Dendritic cell treated with granulocyte-macrophage colony-stimulating factor and Interleukin-4, amounts not matched to agents 40 ng/mL and 50 ng/mL, for 4 days (primary cell): ENCODE measurements around the gene SH3RF1.

Experiments used
- H3K27ac Mint-ChIP-seq: one replicate; pipeline ENCODE4 v1.8.0; 2022; ENCODE audit warnings: mild to moderate bottlenecking, mixed read lengths
- H3K27me3 Mint-ChIP-seq: one replicate; pipeline ENCODE4 v1.8.0; 2022; ENCODE audit warnings: mild to moderate bottlenecking, mixed read lengths
- H3K36me3 Mint-ChIP-seq: one replicate; pipeline ENCODE4 v1.8.0; 2022; ENCODE audit warnings: low read depth, mixed read lengths
- H3K4me1 Mint-ChIP-seq: one replicate; pipeline ENCODE4 v1.8.0; 2022; ENCODE audit warnings: low read depth, mixed read lengths
- H3K4me3 Mint-ChIP-seq: one replicate; pipeline ENCODE4 v1.8.0; 2022; ENCODE audit warnings: mild to moderate bottlenecking, moderate library complexity, mixed read lengths
- H3K9me3 Mint-ChIP-seq: one replicate; pipeline ENCODE4 v1.8.0; 2022; ENCODE audit warnings: mixed read lengths
- intact Hi-C: fragments of 100-400 bp; cut with micrococcal nuclease; formaldehyde crosslinking; loops from one replicate; pipeline ENCODE4 v1.15.0; 2022

SH3RF1 gene

DNA sequence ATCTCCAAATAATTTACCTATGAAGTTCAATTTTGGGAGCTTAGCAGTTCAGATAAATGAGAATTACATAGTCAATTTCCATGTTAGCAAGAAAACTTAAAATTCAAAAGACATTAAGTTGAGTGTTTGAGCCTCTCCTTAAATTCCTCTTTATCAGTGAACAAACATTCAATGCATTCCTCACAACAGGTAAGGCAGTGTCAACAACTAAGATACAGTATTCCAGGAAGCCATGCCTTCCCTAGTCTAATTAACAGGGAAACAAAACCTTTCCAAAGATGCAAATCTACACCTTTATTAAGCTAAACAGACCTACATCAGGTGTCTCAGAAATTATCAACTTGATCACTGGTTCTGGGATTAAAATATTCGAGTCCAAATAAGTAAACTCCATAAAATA is 3.7 kb downstream of the SH3RF1 start:
- H3K27ac Mint-ChIP-seq: no peak overlapping the region
- H3K9me3 Mint-ChIP-seq: no peaks in the 10 kb centered on the region
- H3K4me3 Mint-ChIP-seq: no peak overlapping the region
- peaks cover 29% of the 10 kb centered on the region for H3K4me1 Mint-ChIP-seq
- no peaks in the 10 kb centered on the region for H3K36me3 Mint-ChIP-seq
- intact Hi-C loops: no loop called here
- H3K27me3 Mint-ChIP-seq: peaks cover 13% of the 10 kb centered on the region

- intact Hi-C loops: no loop called here
- Mint-ChIP-seq H3K9me3 (no peaks in the 10 kb centered on the region), H3K4me3 (no peak overlapping the region), H3K27me3 (peaks cover 12% of the 10 kb centered on the region), H3K27ac (no peak overlapping the region), H3K4me1 (peaks cover 28% of the 10 kb centered on the region), H3K36me3 (no peaks in the 10 kb centered on the region)
Observed at GRCh38 chr4:169266661-169267060, 4.1 kb downstream of the SH3RF1 start.

DNA sequence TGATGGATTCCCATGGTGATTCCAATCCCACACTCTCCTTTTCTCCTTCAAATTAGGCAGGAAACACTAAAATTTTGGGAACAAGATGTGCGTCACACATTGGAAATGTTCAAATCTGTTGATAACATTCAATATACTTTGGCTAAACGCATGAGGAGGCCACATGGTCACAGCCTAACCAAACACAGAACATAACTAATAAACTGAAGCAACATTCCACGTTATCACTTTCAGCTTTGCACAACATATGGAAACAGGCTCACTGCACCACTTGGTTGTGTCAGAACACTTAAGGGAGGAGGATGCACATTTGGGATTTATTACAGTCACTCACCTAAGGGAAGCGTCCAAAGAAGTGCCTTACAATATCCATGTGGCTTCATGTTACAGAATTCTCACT is 4.7 kb downstream of the SH3RF1 start:
- Mint-ChIP-seq H3K36me3 (no peaks in the 10 kb centered on the region), H3K9me3 (no peaks in the 10 kb centered on the region), H3K4me3 (no peak overlapping the region), H3K27ac (no peak overlapping the region), H3K27me3 (peaks cover 6% of the 10 kb centered on the region), H3K4me1 (peaks cover 22% of the 10 kb centered on the region)
- intact Hi-C loops: no loop called here

DNA sequence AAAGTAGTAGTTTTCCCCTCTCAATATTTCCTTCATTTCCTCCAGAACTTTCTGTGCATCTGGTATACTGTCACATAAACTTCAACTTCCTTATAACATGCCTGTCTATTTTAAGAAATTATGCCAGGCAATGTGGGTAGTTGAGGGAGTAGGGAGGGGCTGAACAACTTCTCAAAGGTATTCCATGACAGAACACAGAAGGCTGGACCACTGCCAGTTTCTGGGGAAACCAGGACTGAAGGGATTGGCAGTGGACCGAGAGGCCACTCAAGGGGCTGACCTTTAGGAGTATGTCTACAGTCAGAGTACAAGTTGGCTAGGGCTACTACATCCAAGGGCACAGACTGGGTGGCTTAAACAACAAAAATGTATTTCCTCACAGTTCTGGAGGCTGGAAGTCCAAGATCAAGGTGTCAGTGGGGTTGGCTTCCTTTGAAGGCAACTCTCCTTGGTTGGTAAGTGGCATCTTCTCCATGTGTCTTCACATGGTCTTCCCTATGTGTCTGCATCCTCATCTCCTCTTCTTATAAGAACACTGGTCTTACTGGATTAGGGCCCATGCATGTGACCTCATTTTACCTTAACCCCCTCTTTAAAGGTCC is 6.9 kb downstream of the SH3RF1 start:
- peaks cover 3% of the 10 kb centered on the region for H3K27me3 Mint-ChIP-seq
- no peak overlapping the region for H3K4me3 Mint-ChIP-seq
- no peak overlapping the region for H3K27ac Mint-ChIP-seq
- H3K9me3 Mint-ChIP-seq: no peaks in the 10 kb centered on the region
- intact Hi-C loops: no loop called here
- H3K4me1 Mint-ChIP-seq: peaks cover 15% of the 10 kb centered on the region
- no peaks in the 10 kb centered on the region for H3K36me3 Mint-ChIP-seq

DNA sequence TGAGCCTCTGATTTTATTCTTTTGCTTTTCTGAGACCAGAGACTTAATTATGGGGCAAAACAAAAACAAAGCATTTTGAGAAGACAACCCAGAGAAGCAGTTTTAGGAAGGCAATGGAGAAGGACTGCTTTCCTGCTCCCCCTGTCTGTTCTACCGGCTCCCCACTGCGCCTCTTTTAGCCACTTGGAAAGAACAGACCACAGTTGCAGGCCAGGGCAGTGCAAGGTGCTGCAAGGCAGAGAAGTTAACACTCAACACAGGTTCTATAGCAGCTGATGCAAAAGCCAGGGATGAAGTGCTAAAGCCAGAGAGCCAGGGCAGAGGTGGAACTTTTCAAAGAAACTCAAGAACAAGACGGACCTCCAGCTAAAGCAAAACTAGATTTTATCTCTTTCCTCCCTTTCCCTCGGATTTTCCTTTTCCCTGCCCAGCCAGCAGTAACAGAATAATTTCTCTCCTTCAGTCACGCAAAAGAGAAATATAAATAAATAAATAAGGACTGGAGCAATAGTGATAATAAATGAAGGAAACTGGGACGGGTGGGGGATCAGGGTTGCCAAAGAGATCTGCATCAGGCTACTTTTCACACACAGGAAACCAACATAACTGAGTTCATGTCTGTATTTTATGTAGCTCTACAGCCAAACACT is 10.4 kb downstream of the SH3RF1 start:
- intact Hi-C loops: no loop called here
- no peaks in the 10 kb centered on the region for H3K27me3 Mint-ChIP-seq
- no peak overlapping the region for H3K4me3 Mint-ChIP-seq
- no peaks in the 10 kb centered on the region for H3K36me3 Mint-ChIP-seq
- H3K4me1 Mint-ChIP-seq: peaks cover 29% of the 10 kb centered on the region
- H3K27ac Mint-ChIP-seq: no peak overlapping the region
- H3K9me3 Mint-ChIP-seq: no peaks in the 10 kb centered on the region

DNA sequence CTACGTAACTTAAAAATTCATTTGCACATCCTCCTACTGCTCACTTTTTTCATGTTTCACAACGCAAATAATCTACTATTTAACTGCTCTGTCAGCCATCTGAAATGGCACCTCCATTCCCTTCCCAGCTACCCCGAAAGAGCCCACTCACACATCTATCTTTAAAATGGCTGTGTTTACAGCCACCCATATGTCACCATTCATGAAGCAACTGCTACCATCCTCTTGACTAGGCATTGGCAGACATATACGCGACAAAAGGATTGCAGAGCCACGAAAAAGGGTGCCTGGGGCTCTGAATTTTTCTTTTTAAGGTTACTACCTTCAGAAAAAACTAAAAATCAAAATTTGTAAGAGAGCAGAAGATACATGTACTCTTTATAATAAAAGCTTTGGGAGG is 11.5 kb downstream of the SH3RF1 start:
- H3K27ac Mint-ChIP-seq: no peak overlapping the region
- intact Hi-C loops: no loop called here
- no peaks in the 10 kb centered on the region for H3K9me3 Mint-ChIP-seq
- H3K36me3 Mint-ChIP-seq: no peaks in the 10 kb centered on the region
- H3K4me3 Mint-ChIP-seq: no peak overlapping the region
- H3K4me1 Mint-ChIP-seq: peaks cover 36% of the 10 kb centered on the region
- H3K27me3 Mint-ChIP-seq: no peaks in the 10 kb centered on the region

GRCh38 chr4:169258141-169258540 is 12.6 kb downstream of the SH3RF1 start:
- no peaks in the 10 kb centered on the region for H3K9me3 Mint-ChIP-seq
- H3K4me3 Mint-ChIP-seq: no peak overlapping the region
- no peak overlapping the region for H3K27ac Mint-ChIP-seq
- H3K4me1 Mint-ChIP-seq: peaks cover 27% of the 10 kb centered on the region
- intact Hi-C loops: no loop called here
- no peaks in the 10 kb centered on the region for H3K27me3 Mint-ChIP-seq
- no peaks in the 10 kb centered on the region for H3K36me3 Mint-ChIP-seq

DNA sequence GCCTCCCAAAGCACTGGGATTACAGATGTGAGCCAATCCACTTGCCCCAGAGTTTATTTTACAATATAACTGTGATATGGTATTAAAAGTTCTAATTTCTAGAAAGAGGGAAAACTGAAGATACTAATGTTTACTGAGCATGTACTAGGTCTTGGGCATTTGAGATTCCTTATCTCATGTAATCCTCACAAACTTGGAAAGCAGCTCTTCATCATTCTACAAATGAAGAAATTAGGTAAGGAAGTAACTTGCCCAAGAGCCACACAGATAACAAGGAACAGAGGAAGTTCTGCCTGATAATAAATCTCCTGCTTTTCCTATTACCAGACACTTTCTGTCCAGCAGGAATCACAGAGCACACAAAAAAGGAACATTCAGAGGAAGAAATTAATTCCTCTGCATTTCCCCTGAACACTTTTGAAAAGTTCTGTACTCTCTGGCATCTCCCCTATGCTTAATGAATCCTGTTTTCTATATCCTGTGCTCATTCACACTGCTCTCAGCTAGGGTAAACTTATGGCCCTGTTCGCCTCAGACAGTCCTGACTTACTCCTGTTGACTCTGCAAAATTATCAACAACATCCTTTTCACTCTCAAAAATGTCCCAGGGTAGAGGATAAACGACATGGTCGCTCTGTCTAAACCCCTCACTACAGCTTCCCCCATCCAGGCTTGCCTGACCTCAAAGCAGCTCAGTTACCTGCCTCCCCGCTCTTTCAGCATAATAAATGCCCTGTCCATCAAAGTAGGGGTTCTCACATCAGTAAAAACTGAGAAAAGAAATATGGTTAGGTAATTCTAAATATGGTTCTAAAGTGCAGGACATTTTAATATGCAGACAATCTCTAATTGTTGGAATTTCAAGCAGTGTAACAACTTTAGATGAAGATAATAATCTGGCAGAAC is 13.6 kb downstream of the SH3RF1 start:
- Mint-ChIP-seq H3K27me3 (no peaks in the 10 kb centered on the region), H3K9me3 (no peaks in the 10 kb centered on the region), H3K27ac (no peak overlapping the region), H3K4me3 (no peak overlapping the region), H3K4me1 (peaks cover 27% of the 10 kb centered on the region), H3K36me3 (no peaks in the 10 kb centered on the region)
- intact Hi-C loops: no loop called here

DNA sequence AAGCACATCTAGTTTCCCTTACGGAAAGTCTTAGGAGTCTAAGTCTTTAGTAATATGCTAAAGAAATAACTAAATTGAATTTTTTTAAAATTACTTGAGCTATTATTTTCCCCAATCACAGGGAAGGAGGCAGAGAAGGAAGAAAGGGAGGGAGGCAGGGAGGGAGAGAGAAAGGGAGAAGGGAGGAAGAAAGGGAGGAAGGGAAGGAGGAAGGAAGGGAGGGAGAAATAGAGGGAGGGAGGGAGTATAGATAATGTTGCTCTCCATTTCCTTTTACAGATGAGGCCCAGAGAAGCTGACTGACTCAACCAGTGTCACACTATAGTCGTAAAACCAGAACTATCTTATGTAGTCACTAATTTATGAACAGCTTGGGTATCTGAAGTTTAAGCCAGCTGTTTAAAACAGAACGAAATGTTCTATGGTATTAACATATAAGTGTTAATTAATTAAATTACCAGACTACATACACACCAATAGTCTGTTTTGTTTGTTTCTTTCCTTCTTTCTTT is 14.6 kb downstream of the SH3RF1 start:
- Mint-ChIP-seq H3K9me3 (no peaks in the 10 kb centered on the region), H3K27ac (no peak overlapping the region), H3K36me3 (no peaks in the 10 kb centered on the region), H3K4me3 (no peak overlapping the region), H3K4me1 (peaks cover 27% of the 10 kb centered on the region), H3K27me3 (no peaks in the 10 kb centered on the region)
- intact Hi-C loops: no loop called here

DNA sequence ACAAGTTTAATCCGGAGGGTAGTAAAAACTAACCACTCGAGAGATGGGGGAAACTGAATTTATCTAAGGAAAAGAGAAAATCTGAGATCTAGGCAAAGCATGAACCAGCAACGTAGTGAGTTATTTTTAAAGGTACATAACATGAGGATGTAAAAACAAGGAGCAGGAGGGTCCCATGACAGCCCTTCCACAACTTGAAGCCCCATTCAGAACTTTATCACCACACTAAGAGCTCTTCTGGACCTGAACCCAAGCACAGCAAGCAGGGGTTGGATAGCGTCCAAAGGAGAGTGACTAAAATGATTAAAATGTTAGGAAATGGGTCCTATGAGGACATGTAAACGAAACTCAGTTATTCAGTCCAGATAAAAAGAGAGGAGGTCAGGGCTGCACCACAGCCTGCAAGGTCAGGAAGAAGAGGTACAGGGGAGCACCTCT is 16.2 kb downstream of the SH3RF1 start:
- Mint-ChIP-seq H3K4me3 (no peak overlapping the region), H3K4me1 (peaks cover 23% of the 10 kb centered on the region), H3K27me3 (no peaks in the 10 kb centered on the region), H3K27ac (no peak overlapping the region), H3K36me3 (no peaks in the 10 kb centered on the region), H3K9me3 (no peaks in the 10 kb centered on the region)
- intact Hi-C loops: no loop called here

- intact Hi-C loops: no loop called here
- Mint-ChIP-seq H3K9me3 (no peaks in the 10 kb centered on the region), H3K4me3 (no peak overlapping the region), H3K4me1 (peaks cover 23% of the 10 kb centered on the region), H3K27me3 (no peaks in the 10 kb centered on the region), H3K36me3 (no peaks in the 10 kb centered on the region), H3K27ac (no peak overlapping the region)
Observed at GRCh38 chr4:169253904-169254303, 16.9 kb downstream of the SH3RF1 start.

DNA sequence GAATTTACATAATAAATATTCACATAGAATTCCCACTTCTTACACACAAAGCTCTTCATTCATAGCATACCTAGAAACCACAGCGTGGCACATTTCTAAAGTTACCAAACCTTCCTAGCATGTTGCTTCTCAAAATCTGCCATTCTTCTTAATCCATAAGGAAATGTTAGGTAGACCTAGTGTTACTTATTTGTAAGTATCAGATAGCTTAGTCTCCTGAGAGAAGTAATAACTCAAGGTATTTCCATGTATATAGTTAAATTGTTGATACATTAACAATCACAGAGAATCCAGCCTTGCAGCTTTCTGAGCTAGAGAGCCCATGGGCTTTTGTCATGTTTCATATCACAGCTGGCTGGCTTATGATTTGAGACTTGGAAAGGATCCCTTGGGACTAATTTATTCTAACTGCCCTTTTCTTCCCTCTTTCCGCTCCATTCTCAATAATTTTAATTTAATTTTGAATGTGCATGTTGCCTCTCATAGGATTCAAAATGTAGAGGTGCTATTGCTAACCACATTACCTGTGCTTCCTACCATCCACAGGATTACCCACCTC is 17.6 kb downstream of the SH3RF1 start:
- H3K4me1 Mint-ChIP-seq: peaks cover 23% of the 10 kb centered on the region
- intact Hi-C loops: no loop called here
- H3K4me3 Mint-ChIP-seq: no peak overlapping the region
- H3K9me3 Mint-ChIP-seq: no peaks in the 10 kb centered on the region
- no peaks in the 10 kb centered on the region for H3K27me3 Mint-ChIP-seq
- H3K27ac Mint-ChIP-seq: no peak overlapping the region
- H3K36me3 Mint-ChIP-seq: no peaks in the 10 kb centered on the region

DNA sequence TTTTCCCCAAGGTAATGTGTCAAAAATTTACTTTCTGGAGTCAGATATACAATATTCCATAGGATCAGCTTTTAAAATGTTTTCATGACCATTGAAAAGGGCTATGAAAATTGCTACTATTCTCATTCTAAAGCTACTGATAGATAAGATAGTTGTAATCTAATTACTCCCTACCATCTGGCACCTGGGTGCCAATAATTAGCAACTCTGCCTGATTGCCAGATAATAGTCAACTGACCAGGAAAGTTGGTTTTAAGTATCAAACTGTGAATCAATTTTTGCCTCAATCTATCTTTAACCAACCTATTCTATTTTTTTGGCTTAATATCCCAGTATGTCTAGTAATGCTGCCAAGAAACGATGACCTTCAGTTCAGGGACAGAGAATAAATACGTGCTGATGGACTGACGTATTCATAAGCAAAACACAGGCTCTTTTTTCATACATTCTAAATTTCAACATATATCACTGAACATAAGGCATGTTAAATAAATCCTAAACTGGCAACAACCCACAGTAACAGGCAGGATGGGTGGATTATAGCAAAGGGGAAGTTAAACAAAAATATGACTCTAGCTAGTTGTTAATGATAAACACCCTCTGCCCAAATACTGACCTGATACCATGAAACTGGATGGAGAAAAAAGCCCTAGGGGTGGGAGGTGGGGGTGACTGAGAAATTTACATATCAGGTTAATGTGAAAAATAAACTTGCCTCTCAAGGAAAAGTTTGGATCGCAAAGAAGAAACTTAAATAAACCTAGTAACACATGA is 18.2 kb downstream of the SH3RF1 start:
- H3K4me3 Mint-ChIP-seq: no peak overlapping the region
- no peak overlapping the region for H3K27ac Mint-ChIP-seq
- H3K27me3 Mint-ChIP-seq: no peaks in the 10 kb centered on the region

More for the DNA sequence above, 18.2 kb downstream of the SH3RF1 start:
- no peaks in the 10 kb centered on the region for H3K9me3 Mint-ChIP-seq
- intact Hi-C loops: no loop called here
- peaks cover 23% of the 10 kb centered on the region for H3K4me1 Mint-ChIP-seq
- H3K36me3 Mint-ChIP-seq: no peaks in the 10 kb centered on the region
